Dedifferentiated amniotic fluid mesenchymal stem cell (primary cell): ENCODE results near the gene CACNA1H.

ENCODE experiments used
- DNase-seq: peaks from one replicate; pipeline ENCODE4 v3.0.0-alpha.2; 2016; ENCODE audit errors: extremely low spot score

CACNA1H gene

DNA sequence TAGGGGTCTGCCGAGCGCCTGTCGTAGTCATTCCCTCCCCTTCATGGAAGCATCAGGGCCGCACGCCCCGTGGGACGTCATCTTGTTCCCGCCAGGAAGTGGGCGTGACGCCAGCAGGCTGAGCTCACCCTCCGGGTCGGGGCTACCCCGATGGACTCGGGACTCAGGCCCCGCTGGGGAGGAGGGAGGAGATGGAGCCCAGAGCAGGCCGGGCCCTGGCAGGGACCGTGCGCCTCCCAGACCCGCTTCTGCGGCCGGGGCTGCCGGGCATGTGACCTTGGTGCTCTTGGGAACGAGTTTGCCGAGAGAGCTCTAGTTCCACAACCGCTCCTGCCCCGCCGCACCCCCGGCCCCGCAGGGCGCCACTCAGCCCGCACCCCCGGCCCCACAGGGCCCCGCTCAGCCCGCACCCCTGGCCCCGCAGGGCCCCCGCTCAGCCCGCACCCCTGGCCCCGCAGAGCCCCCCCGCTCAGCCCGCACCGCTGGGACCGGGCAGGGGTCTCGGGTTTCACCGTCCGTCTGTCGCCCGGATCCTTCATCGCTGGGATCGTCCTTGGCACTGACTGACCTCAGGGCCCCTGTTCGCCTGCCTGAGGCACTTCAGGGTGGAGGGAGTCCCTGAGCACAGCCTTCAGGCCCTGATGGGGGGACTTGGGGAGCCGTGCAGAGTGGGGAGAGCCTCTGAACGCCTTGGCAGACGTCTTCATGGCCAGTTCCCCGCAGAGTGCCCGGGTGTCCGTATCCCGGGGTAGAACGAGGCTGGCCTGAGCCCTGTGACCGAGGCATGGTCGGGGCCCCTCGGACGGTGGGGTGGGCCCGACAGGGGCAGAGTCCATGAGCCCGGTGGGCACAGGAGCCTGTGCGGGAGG is 5.8 kb downstream of the CACNA1H start:
- DNase-seq = no peak

GRCh38 chr16:1159325-1159972 is 6.5 kb downstream of the CACNA1H start:
- DNase-seq = no peak

- no peak for DNase-seq
These were observed 7.3 kb downstream of the CACNA1H start for GRCh38 chr16:1159973-1160772.

GRCh38 chr16:1160773-1161348 is 8.0 kb downstream of the CACNA1H start:
- DNase-seq = no peak

GRCh38 chr16:1162701-1163566 is 10.0 kb downstream of the CACNA1H start:
- no peak for DNase-seq

GRCh38 chr16:1163567-1164055 is 10.7 kb downstream of the CACNA1H start:
- DNase-seq = no peak

DNA sequence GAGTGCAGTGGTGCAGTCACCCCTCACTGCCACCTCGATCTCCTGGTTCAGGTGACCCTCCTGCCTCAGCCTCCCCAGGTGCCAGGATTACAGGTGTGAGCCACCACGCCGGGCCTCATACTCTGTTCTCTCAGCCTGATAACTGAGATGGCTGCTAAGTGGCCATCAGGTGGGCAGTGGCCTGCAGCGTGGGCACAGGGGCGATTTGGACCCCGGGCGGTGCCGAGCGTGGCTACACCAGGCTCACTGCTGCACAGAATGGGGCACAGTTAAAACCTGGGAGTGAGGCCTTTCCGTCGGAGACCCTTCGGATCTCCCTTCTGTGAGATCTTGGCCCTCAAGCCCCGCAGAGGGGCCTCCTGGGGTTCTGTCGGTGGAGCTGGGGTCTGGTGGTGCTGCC is 11.5 kb downstream of the CACNA1H start:
- DNase-seq = no peak

GRCh38 chr16:1164975-1165374 is 12.1 kb downstream of the CACNA1H start:
- no peak for DNase-seq

GRCh38 chr16:1165511-1165910 is 12.6 kb downstream of the CACNA1H start:
- DNase-seq = no peak

DNA sequence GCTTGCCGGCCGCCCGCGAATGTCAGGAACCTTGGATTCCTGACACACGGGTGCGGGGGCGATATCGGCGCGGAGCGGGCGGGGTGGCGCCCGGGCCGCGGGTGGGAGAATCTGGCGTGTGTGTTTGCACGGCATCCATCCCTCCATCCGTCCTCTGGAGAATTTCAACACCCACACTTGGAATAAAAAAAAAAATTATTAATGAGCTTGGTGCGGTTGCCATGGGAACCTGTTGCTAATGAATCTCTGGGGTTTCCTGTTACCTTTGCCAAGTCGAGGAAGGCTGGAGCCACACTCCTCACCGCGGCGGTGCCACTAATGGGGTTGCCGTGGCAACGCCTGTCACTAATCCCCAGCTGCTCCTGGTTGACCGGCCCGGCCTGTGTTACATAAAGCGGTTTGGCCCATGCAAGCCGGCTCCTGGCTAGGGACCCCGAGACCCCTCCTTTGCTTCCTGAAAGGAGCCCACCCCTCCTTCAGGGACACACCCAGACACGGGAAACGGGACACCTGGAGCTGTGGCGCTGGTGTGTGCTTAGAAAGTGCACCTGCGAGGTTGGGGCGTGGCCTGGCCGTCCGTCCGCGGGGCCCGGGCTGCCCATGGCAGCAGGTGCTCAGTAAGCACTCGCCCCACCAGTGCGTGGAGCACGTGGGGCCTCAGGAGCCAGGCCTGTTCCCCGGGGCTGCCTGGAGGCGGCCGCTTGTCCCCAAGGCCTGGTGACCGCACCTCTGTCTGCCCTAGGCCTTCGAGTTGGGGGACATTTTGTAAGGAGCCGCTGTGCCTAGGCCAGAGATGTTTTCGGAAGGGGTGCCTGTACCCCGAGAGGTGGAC is 14.6 kb downstream of the CACNA1H start:
- no peak for DNase-seq

GRCh38 chr16:1168837-1169236 is 15.9 kb downstream of the CACNA1H start:
- no peak for DNase-seq

DNA sequence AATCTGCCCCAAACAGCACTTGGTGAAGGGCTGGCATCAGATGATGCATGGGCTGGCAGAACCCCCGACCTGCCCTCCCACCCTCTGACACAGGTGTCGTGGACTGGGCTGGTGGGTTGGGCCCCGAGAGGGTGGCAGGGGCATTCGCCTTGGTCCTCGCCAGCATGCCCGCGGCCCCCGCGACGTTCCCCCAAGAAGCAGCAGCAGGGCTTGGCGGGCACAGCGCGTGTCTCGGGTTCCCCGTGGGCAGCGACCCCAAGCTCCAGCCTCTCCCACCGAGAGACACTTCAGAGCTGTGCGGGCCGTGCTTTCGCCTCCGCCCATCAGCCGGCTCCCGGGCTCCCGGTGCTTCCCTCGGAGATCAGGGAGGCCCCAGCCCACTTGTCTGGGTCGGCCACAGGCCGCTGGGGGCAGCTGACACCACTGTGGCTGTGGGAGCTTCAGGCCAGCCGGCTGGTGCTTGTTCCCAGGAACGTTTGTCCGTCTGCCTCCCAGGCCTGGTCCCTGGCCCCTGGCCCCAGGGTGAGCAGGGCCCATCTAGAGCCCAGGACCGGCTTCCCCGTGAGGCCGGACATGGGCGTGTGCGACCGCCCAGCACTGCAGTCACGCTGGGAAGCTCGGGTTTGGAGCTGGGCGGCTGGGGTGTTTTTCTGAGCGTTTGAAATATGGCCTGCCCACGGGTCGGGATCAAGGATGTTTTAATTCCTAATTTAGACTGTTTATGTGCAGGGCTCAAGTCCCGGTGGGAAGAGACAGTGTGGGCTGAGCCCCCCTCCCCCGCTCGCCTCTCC is 16.6 kb downstream of the CACNA1H start:
- no peak for DNase-seq

DNA sequence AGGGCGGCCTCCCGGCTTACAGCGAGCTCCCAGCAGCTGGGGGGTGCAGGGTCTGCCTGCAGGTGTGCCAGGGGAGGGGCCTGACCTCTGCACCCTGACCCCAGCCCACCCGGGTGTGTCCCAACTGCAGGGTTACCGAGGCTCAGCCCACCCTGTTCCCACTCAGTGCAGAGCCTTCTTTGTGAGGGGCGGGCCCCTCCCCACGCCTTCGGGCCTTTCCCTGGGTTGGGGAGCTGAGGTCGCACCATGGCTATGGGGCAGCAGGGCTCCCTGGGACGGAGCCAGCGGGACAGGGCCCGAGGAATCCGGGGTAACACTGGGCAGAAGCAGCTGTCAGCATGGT is 17.1 kb downstream of the CACNA1H start:
- no peak for DNase-seq

- no peak for DNase-seq
These were observed 18.1 kb downstream of the CACNA1H start for GRCh38 chr16:1171001-1171400.

DNA sequence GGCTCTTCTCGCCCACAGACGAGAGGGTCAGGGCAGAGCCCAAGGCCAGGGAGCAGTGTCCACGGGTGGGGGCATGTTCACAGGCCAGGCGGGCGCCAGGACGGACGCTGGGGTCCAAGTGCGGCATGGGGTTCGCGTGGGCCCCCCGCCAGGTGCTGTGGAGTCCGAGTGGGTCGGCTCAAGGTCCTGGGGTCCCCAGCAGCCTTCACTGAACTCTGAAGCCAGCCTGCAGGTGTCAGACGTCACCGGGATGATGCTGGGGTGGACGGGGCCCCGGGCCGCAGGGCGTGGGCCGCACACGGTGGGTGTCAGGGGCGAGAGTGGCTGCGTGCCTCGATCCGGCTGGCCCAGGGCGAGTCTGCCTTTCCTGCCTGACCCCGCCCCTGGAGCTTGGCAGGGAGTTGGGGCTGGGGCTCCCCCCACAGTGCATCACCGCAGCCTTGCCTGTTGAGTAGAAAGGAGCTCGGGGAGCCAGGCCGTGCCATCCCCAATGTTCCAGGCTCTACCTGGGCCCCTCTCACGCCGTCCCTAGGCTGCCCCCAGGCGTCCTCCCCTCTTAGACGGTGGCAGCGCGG is 19.0 kb downstream of the CACNA1H start:
- no peak for DNase-seq

DNA sequence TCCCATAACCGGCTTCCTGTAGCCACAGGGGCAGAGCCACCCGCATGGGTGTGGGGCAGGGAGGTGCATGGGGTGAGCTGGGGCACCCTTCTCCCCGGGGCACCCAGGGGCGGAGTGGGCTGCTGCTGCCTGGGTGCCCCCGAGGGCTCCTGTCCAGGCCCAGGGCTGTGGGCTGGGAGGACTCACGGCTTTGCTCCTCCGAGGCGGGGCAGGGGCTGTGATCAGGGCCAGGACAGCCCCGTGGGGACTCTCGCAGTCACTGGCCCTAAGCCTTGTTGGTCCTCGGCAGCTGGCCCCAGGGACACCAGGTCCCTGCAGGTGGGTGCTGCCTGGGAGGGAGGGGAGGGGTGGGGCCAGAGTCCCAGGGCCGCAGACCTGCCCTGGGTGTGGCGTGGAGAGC is 19.7 kb downstream of the CACNA1H start:
- no peak for DNase-seq

DNA sequence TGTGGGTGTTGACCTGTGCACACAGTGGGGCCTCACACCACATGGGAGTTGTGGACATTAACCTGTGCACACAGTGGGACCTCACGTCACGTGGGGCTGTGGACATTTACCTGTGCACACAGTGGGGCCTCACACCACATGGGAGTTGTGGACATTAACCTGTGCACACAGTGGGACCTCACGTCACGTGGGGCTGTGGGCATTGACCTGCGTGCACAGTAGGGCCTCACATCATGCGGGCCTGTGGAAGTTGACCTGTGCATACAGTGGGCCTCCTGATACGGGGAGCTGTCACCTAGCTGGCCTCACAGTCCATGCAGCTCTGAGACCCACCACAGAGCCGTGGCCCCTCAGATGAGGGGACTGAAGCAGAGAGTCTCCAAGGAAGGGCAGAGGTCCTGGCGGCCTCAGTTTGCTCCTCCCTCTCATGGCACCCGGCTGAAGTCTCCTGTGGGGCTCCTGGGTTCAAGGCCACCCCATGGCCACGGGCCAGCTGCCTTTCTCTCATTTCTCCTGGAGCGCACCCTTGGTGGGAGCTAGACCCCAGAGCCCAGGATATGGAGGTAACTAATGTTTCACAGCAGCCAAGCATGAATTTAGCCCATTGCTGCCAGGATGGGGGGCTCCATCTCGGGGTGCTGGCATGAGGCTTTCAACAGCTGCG is 21.0 kb downstream of the CACNA1H start:
- DNase-seq = no peak
